ENCODE results near the gene HM13. TPM values are rescaled to one million over a fixed set of nuclear protein-coding genes. Genes with fewer than 3 reads are reported as not detected.
A peak's percentile ranks its signal among the peaks of the same experiment; 100 is the strongest.
"Not testable (repeated sequence)": the region's sequence is repeated elsewhere in the genome, so short reads cannot be mapped to it uniquely, and the experiment has no call there.

HM13 gene
- polyA plus RNA-seq, 1 donor: 123 TPM

DNA sequence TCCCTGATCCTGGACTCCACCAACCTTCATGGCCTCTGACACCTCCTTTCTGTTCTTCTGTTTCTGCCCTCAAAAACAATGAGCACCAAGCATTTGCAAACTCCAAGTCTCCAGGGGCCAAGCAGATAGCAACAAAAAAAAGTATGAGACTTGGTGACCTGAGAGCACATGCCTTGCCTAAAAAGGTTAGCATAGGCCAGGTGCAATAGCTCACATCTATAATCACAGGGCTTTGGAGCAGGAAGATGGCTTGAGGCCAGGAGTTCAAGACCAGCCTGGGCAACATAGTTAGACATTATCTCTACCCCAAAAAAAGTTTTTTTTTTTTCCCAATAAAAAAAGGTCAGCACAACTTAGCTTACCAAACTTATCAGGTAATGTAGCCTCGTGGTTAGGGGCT, 13.7 kb upstream of the HM13 start:
- no CpG with 5 or more reads among the region's 1 CpG for WGBS (ENCODE audit: insufficient coverage, low lambda C conversion rate)
- no peak overlapping the region for H3K27ac ChIP-seq (ENCODE audit: low read length)
- H3K4me3 ChIP-seq (ENCODE audit: low read length): no peak overlapping the region
- no peaks in the 10 kb centered on the region for H3K9me3 ChIP-seq (ENCODE audit: control insufficient read depth, low read depth, low read length)
- H3K36me3 ChIP-seq (ENCODE audit: control insufficient read depth, insufficient read depth, low read length): no peaks in the 10 kb centered on the region
- no peaks in the 10 kb centered on the region for H3K27me3 ChIP-seq (ENCODE audit: control insufficient read depth, insufficient read depth, low read length)
- no peak for DNase-seq
- no peaks in the 10 kb centered on the region for H3K4me1 ChIP-seq (ENCODE audit: control insufficient read depth, insufficient read depth, low read length)

GRCh38 chr20:31502884-31503673, 11.2 kb upstream of the HM13 start:
- H3K4me1 ChIP-seq (ENCODE audit: control insufficient read depth, insufficient read depth, low read length); H3K27me3 ChIP-seq (ENCODE audit: control insufficient read depth, insufficient read depth, low read length); H3K36me3 ChIP-seq (ENCODE audit: control insufficient read depth, insufficient read depth, low read length); H3K4me3 ChIP-seq (ENCODE audit: low read length); H3K9me3 ChIP-seq (ENCODE audit: control insufficient read depth, low read depth, low read length); H3K27ac ChIP-seq (ENCODE audit: low read length): not testable (repeated sequence)
- WGBS (ENCODE audit: insufficient coverage, low lambda C conversion rate): no CpG with 5 or more reads among the region's 20 CpGs
- DNase-seq: peak; percentile 52 to 65

GRCh38 chr20:31505903-31506302, 8.3 kb upstream of the HM13 start:
- Histone ChIP-seq H3K9me3 (ENCODE audit: control insufficient read depth, low read depth, low read length) (no peaks in the 10 kb centered on the region), H3K27me3 (ENCODE audit: control insufficient read depth, insufficient read depth, low read length) (no peaks in the 10 kb centered on the region), H3K4me3 (ENCODE audit: low read length) (no peak overlapping the region), H3K36me3 (ENCODE audit: control insufficient read depth, insufficient read depth, low read length) (no peaks in the 10 kb centered on the region), H3K4me1 (ENCODE audit: control insufficient read depth, insufficient read depth, low read length) (no peaks in the 10 kb centered on the region), H3K27ac (ENCODE audit: low read length) (no peak overlapping the region)
- no peak for DNase-seq
- WGBS (ENCODE audit: insufficient coverage, low lambda C conversion rate): no CpG with 5 or more reads among the region's 1 CpG

DNA sequence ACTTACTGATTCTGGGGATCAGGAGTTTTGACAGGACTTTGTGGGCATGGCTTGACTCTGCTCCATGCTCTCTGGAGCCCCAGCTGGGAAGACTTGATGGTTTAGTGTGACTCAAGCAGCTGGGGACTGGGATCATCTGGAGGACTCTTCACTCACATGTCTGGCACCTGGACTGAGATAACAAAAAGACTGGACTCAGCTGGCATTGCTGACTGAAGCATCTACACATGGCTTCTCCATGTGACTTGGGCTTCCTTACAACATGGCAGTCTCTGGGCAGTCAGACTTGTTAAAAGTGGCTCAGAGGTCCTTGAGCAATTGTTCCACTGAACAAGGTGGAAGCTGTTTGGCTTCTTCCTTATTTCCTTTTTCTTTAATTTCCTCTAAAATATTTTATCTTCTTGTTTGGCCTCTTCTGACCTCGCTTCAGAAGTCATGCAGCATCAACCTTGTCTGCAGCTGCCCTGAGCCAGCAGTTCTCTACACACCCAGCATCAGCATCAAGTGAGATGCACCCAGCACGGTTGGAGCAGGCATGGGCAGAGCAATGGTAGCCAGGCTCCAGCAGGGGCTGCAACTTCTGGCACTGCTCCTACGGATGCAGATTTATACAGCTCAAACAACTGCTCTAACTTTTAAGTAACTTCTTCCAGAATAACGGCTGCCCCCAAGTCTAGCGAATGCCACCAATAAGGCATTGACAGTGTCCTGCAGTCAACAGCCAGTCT, 5.6 kb upstream of the HM13 start:
- no peaks in the 10 kb centered on the region for H3K36me3 ChIP-seq (ENCODE audit: control insufficient read depth, insufficient read depth, low read length)
- H3K27me3 ChIP-seq (ENCODE audit: control insufficient read depth, insufficient read depth, low read length): no peaks in the 10 kb centered on the region
- no peak overlapping the region for H3K27ac ChIP-seq (ENCODE audit: low read length)
- DNase-seq: no peak
- H3K4me1 ChIP-seq (ENCODE audit: control insufficient read depth, insufficient read depth, low read length): no peaks in the 10 kb centered on the region
- WGBS (ENCODE audit: insufficient coverage, low lambda C conversion rate): 100% methylated on average over 1 of the region's 5 CpGs
- no peaks in the 10 kb centered on the region for H3K9me3 ChIP-seq (ENCODE audit: control insufficient read depth, low read depth, low read length)
- no peak overlapping the region for H3K4me3 ChIP-seq (ENCODE audit: low read length)

DNA sequence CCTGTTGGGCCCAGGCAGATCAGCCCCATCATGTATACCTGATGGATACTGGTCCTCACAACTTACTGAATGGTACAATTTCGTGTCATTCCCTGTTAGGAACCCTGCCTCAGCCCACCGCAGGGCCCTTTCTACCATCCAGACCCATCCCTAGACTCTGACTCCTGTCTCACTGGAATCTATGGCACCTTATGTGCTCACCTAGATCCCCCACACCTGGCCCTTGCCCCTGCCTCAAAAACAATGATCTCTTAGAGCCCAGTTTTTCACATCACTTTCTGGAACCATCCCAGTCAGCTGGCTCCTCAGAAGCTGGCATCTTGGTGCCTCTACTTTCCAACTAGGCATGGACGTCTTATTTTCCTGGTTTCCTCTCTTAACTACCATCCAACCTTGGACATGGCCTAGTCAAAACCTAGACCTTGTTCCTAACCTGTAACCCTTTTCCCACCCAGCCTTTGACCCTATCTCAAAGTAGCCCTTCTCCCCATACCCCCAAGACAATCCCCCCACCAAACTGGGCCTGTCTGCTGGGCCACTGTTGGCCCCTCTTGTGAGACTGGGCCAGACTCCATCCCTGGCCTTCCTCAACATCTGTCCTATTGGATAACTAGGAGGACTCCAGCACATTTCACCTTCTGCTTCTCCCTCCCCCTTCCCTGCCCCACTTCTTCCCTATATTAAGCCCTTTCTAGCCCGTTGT, 981 bp downstream of the HM13 start:
- Histone ChIP-seq H3K27ac (ENCODE audit: low read length) (no peak overlapping the region), H3K4me1 (ENCODE audit: control insufficient read depth, insufficient read depth, low read length) (peaks cover 13% of the 10 kb centered on the region), H3K9me3 (ENCODE audit: control insufficient read depth, low read depth, low read length) (no peaks in the 10 kb centered on the region), H3K4me3 (ENCODE audit: low read length) (peak overlapping the region; percentile 98), H3K36me3 (ENCODE audit: control insufficient read depth, insufficient read depth, low read length) (peaks cover 15% of the 10 kb centered on the region), H3K27me3 (ENCODE audit: control insufficient read depth, insufficient read depth, low read length) (no peaks in the 10 kb centered on the region)
- WGBS (ENCODE audit: insufficient coverage, low lambda C conversion rate): 60% methylated on average over 1 of the region's 4 CpGs
- DNase-seq: no peak

DNA sequence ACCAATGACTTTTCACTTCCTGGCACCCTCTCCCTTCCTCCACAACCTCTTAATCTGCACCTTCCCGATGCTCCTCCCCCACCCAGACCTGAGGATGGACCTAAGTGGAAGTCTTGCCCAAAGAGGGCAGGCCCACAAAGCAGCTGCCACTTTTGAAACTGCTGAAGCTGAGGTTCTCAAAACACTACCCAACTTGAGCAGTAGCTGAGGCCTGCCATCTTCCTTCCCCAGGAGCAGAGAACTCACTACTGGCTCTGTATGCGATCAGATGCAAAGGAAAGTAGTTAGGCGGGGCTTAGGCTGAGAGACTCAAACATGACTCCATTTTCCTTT, 1.5 kb downstream of the HM13 start:
- no peaks in the 10 kb centered on the region for H3K27me3 ChIP-seq (ENCODE audit: control insufficient read depth, insufficient read depth, low read length)
- WGBS (ENCODE audit: insufficient coverage, low lambda C conversion rate): no CpG with 5 or more reads among the region's 3 CpGs
- DNase-seq: no peak
- no peak overlapping the region for H3K4me3 ChIP-seq (ENCODE audit: low read length)
- peaks cover 15% of the 10 kb centered on the region for H3K36me3 ChIP-seq (ENCODE audit: control insufficient read depth, insufficient read depth, low read length)
- H3K4me1 ChIP-seq (ENCODE audit: control insufficient read depth, insufficient read depth, low read length): peaks cover 13% of the 10 kb centered on the region
- H3K27ac ChIP-seq (ENCODE audit: low read length): no peak overlapping the region
- no peaks in the 10 kb centered on the region for H3K9me3 ChIP-seq (ENCODE audit: control insufficient read depth, low read depth, low read length)

GRCh38 chr20:31516166-31516565, 1.9 kb downstream of the HM13 start:
- Histone ChIP-seq H3K27me3 (ENCODE audit: control insufficient read depth, insufficient read depth, low read length) (no peaks in the 10 kb centered on the region), H3K36me3 (ENCODE audit: control insufficient read depth, insufficient read depth, low read length) (peaks cover 17% of the 10 kb centered on the region), H3K9me3 (ENCODE audit: control insufficient read depth, low read depth, low read length) (no peaks in the 10 kb centered on the region), H3K4me1 (ENCODE audit: control insufficient read depth, insufficient read depth, low read length) (peaks cover 13% of the 10 kb centered on the region), H3K4me3 (ENCODE audit: low read length) (no peak overlapping the region), H3K27ac (ENCODE audit: low read length) (no peak overlapping the region)
- 100% methylated on average over 2 of the region's 4 CpGs for WGBS (ENCODE audit: insufficient coverage, low lambda C conversion rate)
- no peak for DNase-seq

DNA sequence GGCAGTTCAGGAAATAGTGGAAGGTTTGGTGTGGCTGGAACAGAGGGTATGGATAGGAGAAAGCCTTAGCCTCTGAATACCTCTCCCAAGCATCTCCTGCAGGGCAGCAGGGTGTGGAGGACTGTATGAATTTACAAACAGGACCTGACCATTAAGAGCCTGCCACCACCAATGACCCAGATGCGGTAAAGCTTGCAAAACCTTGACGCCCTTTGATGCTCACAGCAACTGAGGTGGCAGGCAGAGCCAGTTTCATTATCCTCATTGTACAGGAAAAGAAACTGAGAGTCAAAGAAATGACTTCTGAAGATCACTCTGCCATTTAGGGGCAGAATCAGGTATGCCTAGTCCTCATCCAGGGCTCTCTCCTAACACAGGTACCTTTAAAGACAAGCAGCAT, 2.4 kb downstream of the HM13 start:
- H3K36me3 ChIP-seq (ENCODE audit: control insufficient read depth, insufficient read depth, low read length): peaks cover 17% of the 10 kb centered on the region
- no peak overlapping the region for H3K4me3 ChIP-seq (ENCODE audit: low read length)
- no peak overlapping the region for H3K27ac ChIP-seq (ENCODE audit: low read length)
- no peak for DNase-seq
- WGBS (ENCODE audit: insufficient coverage, low lambda C conversion rate): no CpG with 5 or more reads among the region's 2 CpGs
- H3K4me1 ChIP-seq (ENCODE audit: control insufficient read depth, insufficient read depth, low read length): peaks cover 13% of the 10 kb centered on the region
- H3K27me3 ChIP-seq (ENCODE audit: control insufficient read depth, insufficient read depth, low read length): no peaks in the 10 kb centered on the region
- H3K9me3 ChIP-seq (ENCODE audit: control insufficient read depth, low read depth, low read length): no peaks in the 10 kb centered on the region

GRCh38 chr20:31517373-31517772, 3.1 kb downstream of the HM13 start:
- Histone ChIP-seq H3K4me1 (ENCODE audit: control insufficient read depth, insufficient read depth, low read length) (peaks cover 13% of the 10 kb centered on the region), H3K4me3 (ENCODE audit: low read length) (no peak overlapping the region), H3K27ac (ENCODE audit: low read length) (no peak overlapping the region), H3K9me3 (ENCODE audit: control insufficient read depth, low read depth, low read length) (no peaks in the 10 kb centered on the region), H3K27me3 (ENCODE audit: control insufficient read depth, insufficient read depth, low read length) (no peaks in the 10 kb centered on the region), H3K36me3 (ENCODE audit: control insufficient read depth, insufficient read depth, low read length) (peaks cover 20% of the 10 kb centered on the region)
- 100% methylated on average over 1 of the region's 4 CpGs for WGBS (ENCODE audit: insufficient coverage, low lambda C conversion rate)
- DNase-seq: peak; percentile 31 to 52

DNA sequence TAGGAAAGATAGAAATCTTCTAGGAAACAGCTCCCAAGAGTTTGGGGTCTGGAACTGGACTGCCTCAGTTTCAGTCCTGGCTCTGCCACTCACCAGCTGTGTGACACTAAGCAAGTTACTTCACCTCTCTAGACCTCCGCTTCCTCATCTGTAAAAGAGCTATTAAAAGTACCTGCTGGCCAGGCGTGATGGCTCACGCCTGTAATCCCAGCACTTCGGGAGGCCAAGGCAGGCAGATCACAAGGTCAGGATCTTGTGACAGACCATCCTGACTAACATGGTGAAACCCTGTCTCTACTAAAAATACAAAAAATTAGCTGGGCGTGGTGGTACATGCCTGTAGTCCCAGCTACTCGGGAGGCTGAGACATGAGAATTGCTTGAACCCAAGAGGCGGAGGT, 7.0 kb downstream of the HM13 start:
- H3K27ac ChIP-seq (ENCODE audit: low read length); H3K4me1 ChIP-seq (ENCODE audit: control insufficient read depth, insufficient read depth, low read length); H3K27me3 ChIP-seq (ENCODE audit: control insufficient read depth, insufficient read depth, low read length); H3K4me3 ChIP-seq (ENCODE audit: low read length); DNase-seq; H3K9me3 ChIP-seq (ENCODE audit: control insufficient read depth, low read depth, low read length): not testable (repeated sequence)
- peaks cover 25% of the 10 kb centered on the region for H3K36me3 ChIP-seq (ENCODE audit: control insufficient read depth, insufficient read depth, low read length)
- no CpG with 5 or more reads among the region's 7 CpGs for WGBS (ENCODE audit: insufficient coverage, low lambda C conversion rate)

Data from large intestine (tissue), 3 donors.